Hindlimb muscle (tissue), 1 donor: ENCODE measurements around the gene LRRC4B. TPM values are rescaled to one million over a fixed set of nuclear protein-coding genes. Genes with fewer than 3 reads are reported as not detected.
"Not testable (repeated sequence)": the region's sequence is repeated elsewhere in the genome, so short reads cannot be mapped to it uniquely, and the experiment has no call there.

ENCODE experiments used
- DNase-seq: peaks from one replicate; pipeline ENCODE4 v3.0.0-alpha.2; 2013
- polyA plus RNA-seq: library from polyadenylated mRNA; unstranded; fragments of 120-200 nt; gene quantifications from one replicate; pipeline ENCODE4 v1.2.1, GENCODE V29; 2013; ENCODE audit not compliant: insufficient read length

Gene LRRC4B
- polyA plus RNA-seq, 1 donor, result 9.7 TPM

DNA sequence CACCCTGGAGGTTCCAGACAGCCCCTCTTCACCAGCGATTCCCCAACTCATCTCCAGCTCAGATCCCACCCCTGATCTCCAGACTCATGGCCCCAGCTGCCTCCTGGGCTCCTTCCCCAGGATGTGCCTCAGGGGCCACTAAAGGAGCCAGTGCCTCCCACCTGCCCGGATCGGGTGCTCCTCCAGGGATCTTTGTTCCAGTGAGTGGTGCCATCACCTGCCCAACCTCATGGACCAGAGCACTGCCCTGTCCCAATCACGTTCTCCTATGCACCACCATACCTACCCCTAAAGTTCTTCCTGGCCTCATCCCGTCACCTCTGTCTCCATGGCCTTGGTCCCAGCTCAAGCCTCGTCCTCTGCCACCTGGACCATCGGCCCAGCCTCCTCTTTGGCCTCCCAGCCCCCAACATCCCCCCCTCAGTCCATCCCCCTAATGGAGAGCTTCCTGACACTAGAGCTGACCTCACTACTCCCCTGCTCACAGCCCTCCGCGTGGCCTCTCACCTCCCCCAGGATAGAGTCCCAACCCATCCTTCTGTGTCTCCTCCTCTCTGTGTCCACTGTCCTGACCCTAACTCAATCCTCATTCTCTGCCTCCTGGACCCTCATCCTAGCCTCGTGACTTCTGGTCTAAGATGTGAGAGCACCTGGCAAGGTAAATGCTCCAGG lies 82.8 kb downstream of the LRRC4B start:
- no peak for DNase-seq

GRCh38 chr19:50482916-50483315 lies 85.3 kb downstream of the LRRC4B start:
- no peak for DNase-seq

- DNase-seq, result no peak
These were observed 85.9 kb downstream of the LRRC4B start for GRCh38 chr19:50482271-50482855.

DNA sequence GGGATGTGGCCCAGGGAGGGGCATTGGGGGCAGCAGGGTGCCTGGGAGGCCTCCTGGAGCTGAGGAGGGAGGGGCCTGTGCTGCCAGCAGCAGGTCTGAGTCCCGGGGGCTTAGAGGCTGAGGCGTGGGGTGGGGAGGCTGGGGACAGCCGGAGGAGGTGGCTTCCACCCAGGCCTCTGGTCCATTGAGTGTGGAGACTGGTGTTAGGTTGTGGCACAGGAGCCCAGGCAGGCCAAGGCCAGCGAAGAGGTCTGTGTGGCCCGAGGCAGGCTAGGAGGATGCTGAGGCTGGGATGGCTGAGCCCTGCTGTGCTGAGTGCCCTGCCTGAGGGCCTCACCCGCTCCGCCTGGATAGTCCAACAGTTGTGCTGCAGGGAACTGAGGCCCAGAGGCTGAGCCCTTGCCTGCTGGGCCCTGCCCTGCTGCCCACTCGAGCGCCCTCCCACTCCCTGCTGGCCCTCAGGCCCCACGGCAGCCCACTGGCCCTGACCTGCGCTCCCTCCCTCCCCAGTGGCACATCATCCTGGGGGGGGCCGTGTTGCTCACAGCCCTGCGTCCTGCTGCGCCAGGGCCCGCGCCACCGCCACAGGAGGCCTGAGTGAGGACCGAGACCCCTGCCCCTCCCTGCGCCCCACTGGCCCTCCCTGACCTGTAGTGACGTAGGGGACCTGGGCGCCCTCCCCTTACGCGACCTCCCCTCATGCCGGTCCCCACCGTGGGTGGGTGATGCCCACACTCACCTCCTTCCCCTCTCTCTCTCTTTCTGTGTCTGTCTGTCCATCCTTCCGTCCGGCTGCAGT lies 86.7 kb downstream of the LRRC4B start:
- no peak for DNase-seq

DNA sequence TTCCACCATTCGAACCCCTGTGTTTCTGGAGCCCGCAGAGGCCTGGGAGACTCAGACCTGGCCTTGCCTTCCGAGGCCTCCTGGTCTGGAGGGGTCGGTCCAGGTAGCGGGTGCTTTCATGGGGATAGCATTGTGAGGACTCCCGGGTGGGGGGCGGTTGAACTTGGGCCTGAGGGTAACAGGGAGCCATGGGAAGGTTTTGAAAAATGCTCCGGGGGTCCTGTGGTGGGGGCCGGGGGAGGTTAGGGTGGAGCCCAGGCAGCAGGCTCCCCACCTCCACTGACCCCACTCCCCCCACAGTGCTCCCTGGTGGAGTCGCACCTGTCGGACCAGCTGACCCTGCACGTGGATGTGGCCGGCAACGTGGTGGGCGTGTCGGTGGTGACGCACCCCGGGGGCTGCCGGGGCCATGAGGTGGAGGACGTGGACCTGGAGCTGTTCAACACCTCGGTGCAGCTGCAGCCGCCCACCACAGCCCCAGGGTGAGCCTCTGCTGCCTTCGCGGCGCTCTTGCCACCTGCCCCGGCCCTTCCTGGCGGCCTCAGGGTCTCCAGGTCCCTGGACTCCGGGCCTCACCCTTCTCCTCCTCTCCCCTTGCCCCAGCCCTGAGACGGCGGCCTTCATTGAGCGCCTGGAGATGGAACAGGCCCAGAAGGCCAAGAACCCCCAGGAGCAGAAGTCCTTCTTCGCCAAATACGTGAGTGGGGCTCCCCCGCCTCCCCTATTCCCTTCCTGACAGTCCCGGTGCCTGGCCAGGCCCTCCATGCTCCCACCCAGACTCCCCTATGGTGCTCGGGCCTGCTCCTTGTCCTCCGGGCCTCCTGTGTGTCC lies 87.7 kb downstream of the LRRC4B start:
- no peak for DNase-seq

GRCh38 chr19:50479761-50480251 lies 88.4 kb downstream of the LRRC4B start:
- DNase-seq, result no peak

DNA sequence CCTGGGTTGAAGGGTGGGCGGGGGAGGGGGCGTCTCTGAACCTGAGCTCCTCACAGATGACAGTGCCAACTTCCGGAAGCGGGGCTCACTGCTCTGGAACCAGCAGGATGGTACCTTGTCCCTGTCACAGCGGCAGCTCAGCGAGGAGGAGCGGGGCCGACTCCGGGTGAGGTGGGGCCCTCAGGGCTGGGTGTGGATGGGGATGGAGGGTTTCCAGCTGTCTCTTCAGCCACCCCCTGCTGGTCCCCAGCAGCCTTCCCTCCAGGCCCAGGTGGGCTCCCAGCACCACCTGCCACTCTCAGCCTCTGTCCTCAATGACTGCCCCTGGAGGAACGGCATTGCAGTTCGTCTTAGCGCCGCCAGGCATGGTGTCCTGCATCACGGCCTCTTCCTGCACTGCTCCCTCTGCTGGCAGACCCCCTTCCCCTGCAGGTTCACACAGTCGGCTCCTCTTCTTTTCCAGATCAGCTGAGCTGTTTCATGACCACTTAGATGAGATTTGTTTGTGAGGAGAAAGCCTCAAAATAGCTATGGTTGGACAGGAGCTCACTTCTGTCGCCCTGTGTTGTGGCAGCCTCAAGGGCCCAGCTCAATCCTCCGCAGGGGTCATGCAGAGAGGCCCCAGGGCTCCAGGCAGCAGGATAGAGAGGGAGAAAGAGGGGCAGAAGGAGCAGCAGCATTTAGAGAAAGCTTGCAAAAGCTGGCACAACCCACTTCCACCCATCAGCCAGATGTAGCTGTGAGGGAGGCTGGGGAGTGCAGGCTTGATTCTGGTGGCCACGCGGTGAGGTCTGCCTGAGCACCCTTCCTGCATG lies 89.1 kb downstream of the LRRC4B start:
- no peak for DNase-seq

- DNase-seq, result no peak
These were observed 90.3 kb downstream of the LRRC4B start for GRCh38 chr19:50477751-50478515.

DNA sequence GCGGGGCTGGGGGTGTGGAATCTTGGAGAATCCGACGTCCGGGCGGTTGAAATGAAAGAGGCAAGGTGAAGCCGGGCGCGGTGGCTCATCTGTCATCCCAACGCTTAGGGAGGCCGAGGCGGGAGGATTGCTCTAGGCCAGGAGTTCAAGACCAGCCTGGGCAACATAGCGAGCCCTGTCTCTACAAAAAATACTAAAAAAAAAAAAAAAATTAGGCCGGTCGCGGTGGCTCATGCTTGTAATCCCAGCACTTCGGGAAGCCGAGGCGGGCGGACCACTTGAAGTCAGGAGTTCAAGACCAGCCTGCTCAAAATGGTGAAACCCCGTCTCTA lies 91.4 kb downstream of the LRRC4B start:
- DNase-seq, result no peak

- peak; percentile 95 for DNase-seq
These were observed 91.9 kb downstream of the LRRC4B start, which contains the start of the genes EMC10 and GARIN5A for GRCh38 chr19:50476224-50476906. EMC10 (plus strand) TSS chr19:50476507; CDS start chr19:50476545, 38 bp downstream. GARIN5A (minus strand) TSS chr19:50476848; CDS start chr19:50476388, 460 bp downstream.

- no peak for DNase-seq
These were observed 92.5 kb downstream of the LRRC4B start for GRCh38 chr19:50475736-50476223.

DNA sequence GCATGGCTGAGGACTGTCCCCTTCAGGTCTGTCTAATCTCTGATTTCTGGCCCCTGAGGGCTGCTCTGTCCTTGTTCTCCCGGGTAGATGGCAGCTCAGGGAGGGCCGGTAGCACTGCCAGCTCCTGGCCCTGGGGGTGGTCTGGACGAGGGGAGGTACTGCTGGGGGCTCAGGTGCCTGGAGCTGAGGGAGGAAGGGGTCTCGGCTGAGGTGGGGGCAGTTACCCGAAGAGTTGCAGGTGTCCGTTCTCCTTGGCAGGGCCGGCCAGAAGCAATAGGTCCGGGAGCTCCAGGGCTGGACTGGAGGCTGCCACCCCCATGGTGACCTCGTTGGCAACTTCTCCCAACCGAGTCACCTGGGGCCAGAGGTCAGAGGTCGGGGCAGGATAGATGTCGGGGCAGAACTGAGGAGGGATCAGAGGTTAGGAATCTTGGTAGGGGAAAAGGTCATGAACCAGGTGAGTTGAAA lies 93.1 kb downstream of the LRRC4B start:
- no peak for DNase-seq

- DNase-seq, result not testable (repeated sequence)
These were observed 94.9 kb downstream of the LRRC4B start for GRCh38 chr19:50473336-50473735.

DNA sequence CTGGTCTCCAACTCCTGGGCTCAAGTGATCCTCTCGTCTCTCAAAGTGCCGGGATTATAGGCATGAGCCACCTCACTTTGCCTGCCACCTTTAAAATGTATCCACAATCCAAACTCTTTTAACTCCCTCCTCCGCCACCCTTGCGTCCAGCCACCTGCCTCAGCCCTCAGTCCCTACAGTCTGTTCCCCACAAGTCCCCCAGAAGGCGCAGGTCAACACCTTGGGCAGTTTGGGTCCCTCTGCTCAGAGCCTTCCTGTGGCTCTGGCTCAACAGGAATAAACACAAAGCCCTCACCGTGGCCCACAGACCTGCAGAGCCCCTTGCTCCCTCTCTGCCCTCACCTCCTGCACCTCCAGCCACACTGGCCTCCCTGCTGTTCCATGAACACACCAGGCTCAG lies 99.4 kb downstream of the LRRC4B start:
- no peak for DNase-seq

GRCh38 chr19:50467566-50467965 lies 100.7 kb downstream of the LRRC4B start:
- DNase-seq, result no peak
